Measurements from ENCODE around the gene CNTFR. TPM values are rescaled to one million over a fixed set of nuclear protein-coding genes. Genes with fewer than 3 reads are reported as not detected.
"Not testable (repeated sequence)": the region's sequence is repeated elsewhere in the genome, so short reads cannot be mapped to it uniquely, and the experiment has no call there.

The CNTFR gene, protein sequence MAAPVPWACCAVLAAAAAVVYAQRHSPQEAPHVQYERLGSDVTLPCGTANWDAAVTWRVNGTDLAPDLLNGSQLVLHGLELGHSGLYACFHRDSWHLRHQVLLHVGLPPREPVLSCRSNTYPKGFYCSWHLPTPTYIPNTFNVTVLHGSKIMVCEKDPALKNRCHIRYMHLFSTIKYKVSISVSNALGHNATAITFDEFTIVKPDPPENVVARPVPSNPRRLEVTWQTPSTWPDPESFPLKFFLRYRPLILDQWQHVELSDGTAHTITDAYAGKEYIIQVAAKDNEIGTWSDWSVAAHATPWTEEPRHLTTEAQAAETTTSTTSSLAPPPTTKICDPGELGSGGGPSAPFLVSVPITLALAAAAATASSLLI
- 8.6 and 37.2 TPM in 2 replicates for total RNA-seq (ENCODE audit: low replicate concordance)

DNA sequence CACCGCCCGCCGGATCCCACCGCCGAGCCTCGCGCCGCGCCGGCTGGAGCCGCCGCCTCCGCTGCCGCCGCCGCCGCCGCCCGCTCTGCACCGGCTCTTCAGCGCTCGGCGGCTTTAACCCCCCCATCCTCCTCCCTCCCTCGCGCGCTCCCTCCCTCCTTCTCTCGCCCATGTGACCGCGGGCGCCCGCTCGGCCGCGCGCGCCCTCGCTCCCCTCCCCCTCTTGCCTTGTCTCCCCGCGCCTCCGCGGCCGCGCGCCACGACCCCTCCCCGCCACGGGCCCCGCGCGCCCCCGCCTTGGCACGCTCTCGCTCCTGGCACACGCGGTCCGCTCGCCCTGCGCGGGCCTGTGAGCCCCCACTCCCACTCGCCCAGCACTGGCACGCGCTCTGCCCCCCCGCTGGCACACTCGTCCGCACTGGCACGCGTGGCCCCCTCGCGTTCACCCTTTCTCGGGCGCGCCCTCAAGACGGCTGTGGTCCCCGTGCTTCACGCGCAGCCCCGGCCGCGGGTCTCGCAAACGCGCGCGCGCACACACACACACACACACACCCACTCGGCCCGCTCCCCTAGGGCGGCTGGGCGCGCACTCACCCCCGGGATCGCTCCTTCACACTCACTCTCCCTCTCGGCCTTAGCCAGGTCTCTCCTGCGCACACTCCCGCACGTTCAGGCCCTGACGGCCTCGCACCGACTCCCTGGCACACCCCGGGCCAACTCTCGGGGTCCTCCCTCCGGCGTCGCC is at the start of gene CNTFR:
Gene CNTFR (minus strand): TSS at position 89 of the 745 bp plus-strand sequence. CDS start 20,743 bp downstream, outside the sequence.
- H3K36me3 Mint-ChIP-seq, result no peaks in the 10 kb centered on the region
- no peaks in the 10 kb centered on the region for H3K9me3 Mint-ChIP-seq
- H3F3A ChIP-seq (ENCODE audit: low read depth), result peaks cover 28% of the 10 kb centered on the region
- H3K27me3 ChIP-seq, result peaks cover 100% of the 10 kb centered on the region
- no peak for TF ChIP-seq EZH2 (IDR thresholded peaks at IDR 0.05)
- TF ChIP-seq, protein P1, sequence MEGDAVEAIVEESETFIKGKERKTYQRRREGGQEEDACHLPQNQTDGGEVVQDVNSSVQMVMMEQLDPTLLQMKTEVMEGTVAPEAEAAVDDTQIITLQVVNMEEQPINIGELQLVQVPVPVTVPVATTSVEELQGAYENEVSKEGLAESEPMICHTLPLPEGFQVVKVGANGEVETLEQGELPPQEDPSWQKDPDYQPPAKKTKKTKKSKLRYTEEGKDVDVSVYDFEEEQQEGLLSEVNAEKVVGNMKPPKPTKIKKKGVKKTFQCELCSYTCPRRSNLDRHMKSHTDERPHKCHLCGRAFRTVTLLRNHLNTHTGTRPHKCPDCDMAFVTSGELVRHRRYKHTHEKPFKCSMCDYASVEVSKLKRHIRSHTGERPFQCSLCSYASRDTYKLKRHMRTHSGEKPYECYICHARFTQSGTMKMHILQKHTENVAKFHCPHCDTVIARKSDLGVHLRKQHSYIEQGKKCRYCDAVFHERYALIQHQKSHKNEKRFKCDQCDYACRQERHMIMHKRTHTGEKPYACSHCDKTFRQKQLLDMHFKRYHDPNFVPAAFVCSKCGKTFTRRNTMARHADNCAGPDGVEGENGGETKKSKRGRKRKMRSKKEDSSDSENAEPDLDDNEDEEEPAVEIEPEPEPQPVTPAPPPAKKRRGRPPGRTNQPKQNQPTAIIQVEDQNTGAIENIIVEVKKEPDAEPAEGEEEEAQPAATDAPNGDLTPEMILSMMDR (IDR thresholded peaks at IDR 0.05), result no peak
- TF ChIP-seq EZH2phosphoT487 (IDR thresholded peaks at IDR 0.05), result no peak
- no peaks in the 10 kb centered on the region for H3K36me3 ChIP-seq
- peak within 1 kb of the TSS; percentile 72 for H2AFZ ChIP-seq (replicated peaks)
- DNase-seq (ENCODE audit: low spot score), result peak; percentile 88
- H3K4me3 ChIP-seq, result peak within 1 kb of the TSS; percentile 86
- H3K9me3 ChIP-seq (ENCODE audit: low read depth), result no peaks in the 10 kb centered on the region
- H3K4me1 ChIP-seq, result peaks cover 40% of the 10 kb centered on the region
- no peak within 1 kb of the TSS for H3K27ac ChIP-seq
- H3K4me3 Mint-ChIP-seq, result peak within 1 kb of the TSS; percentile 92
- peaks cover 5% of the 10 kb centered on the region for H3K79me2 ChIP-seq (ENCODE audit: low read depth)
- H3K27ac Mint-ChIP-seq, result peak within 1 kb of the TSS; percentile 86
- H3K4me2 ChIP-seq, result peak within 1 kb of the TSS; percentile 84
- H4K20me1 ChIP-seq (ENCODE audit: low read depth), result peaks cover 53% of the 10 kb centered on the region
- peaks cover 67% of the 10 kb centered on the region for H3K4me1 Mint-ChIP-seq
- H3K27me3 Mint-ChIP-seq (ENCODE audit: insufficient read depth, low read depth), result peaks cover 28% of the 10 kb centered on the region
- H3K9ac ChIP-seq, result no peak within 1 kb of the TSS

DNA sequence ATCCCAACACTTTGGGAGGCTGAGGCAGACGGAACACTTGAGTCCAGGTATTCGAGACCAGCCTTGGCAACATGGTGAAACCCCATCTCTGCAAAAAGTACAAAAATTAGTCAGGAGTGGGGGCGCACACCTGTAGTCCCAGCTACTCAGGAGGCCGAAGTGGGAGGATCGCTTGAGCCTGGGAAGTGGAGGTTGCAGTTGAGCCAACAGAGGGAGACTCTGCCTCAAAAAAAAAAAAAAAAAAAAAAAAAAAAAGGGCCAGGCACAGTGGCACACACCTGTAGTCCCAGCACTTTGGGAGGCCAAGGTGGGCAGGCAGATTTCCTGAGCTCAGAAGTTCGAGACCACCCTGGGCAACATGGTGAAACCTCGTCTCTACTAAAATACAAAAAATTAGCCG is 49.8 kb upstream of the CNTFR start:
- H3K9me3 Mint-ChIP-seq; H3K9ac ChIP-seq; H3K27me3 ChIP-seq; H3K4me3 Mint-ChIP-seq; H3K4me3 ChIP-seq; H3K9me3 ChIP-seq (ENCODE audit: low read depth); H3K36me3 ChIP-seq; H3K4me2 ChIP-seq; H3K27ac Mint-ChIP-seq; H3K4me1 ChIP-seq; H3K36me3 Mint-ChIP-seq; H2AFZ ChIP-seq (replicated peaks); H3K27ac ChIP-seq; DNase-seq (ENCODE audit: low spot score); H3K27me3 Mint-ChIP-seq (ENCODE audit: insufficient read depth, low read depth): not testable (repeated sequence)
- H3K4me1 Mint-ChIP-seq, result peaks cover 19% of the 10 kb centered on the region
- peaks cover 15% of the 10 kb centered on the region for H3K79me2 ChIP-seq (ENCODE audit: low read depth)
- H4K20me1 ChIP-seq (ENCODE audit: low read depth), result peaks cover 13% of the 10 kb centered on the region
- peaks cover 21% of the 10 kb centered on the region for H3F3A ChIP-seq (ENCODE audit: low read depth)

DNA sequence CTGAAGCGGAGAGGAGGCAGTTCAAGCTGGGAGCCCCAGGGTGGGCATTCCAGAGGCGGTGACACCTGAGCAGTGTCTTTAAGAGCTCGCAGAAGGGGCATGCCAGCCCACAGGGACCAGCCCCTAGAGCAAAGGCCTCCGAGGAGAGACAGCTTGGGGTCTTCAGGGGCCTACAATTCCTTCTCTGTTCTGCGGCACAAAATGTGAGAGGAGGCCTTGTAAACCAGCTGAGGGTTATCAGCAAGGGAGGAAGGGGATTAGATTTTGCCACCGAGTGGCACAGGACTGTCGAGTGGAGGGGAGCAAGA is 48.6 kb upstream of the CNTFR start:
- no peaks in the 10 kb centered on the region for H3K9me3 ChIP-seq (ENCODE audit: low read depth)
- peak overlapping the region; percentile 55 for H3K4me3 ChIP-seq
- H3K27ac ChIP-seq, result no peak overlapping the region
- peaks cover 8% of the 10 kb centered on the region for H3K27me3 Mint-ChIP-seq (ENCODE audit: insufficient read depth, low read depth)
- H3K79me2 ChIP-seq (ENCODE audit: low read depth), result peaks cover 15% of the 10 kb centered on the region
- H3K9me3 Mint-ChIP-seq, result no peaks in the 10 kb centered on the region
- peaks cover 17% of the 10 kb centered on the region for H4K20me1 ChIP-seq (ENCODE audit: low read depth)
- H3K36me3 ChIP-seq, result no peaks in the 10 kb centered on the region
- no peak overlapping the region for H3K27ac Mint-ChIP-seq
- H3K9ac ChIP-seq, result no peak overlapping the region
- peaks cover 2% of the 10 kb centered on the region for H3K36me3 Mint-ChIP-seq
- H3K4me2 ChIP-seq, result peak overlapping the region; percentile 83
- peaks cover 24% of the 10 kb centered on the region for H3K4me1 Mint-ChIP-seq
- peaks cover 32% of the 10 kb centered on the region for H3F3A ChIP-seq (ENCODE audit: low read depth)
- peaks cover 5% of the 10 kb centered on the region for H3K27me3 ChIP-seq
- no peak for DNase-seq (ENCODE audit: low spot score)
- no peak for TF ChIP-seq EZH2 (IDR thresholded peaks at IDR 0.05)
- TF ChIP-seq, protein P1 (IDR thresholded peaks at IDR 0.05), result no peak
- no peak for TF ChIP-seq EZH2phosphoT487 (IDR thresholded peaks at IDR 0.05)
- peak overlapping the region; percentile 91 for H3K4me3 Mint-ChIP-seq
- H2AFZ ChIP-seq (replicated peaks), result peak overlapping the region; percentile 80
- H3K4me1 ChIP-seq, result peaks cover 15% of the 10 kb centered on the region

Data from neural progenitor cell (in vitro differentiated cells).